Left lung (tissue), 10 donors: ENCODE measurements around the gene PSG2. TPM values are rescaled to one million over a fixed set of nuclear protein-coding genes. Genes with fewer than 3 reads are reported as not detected.
A peak's percentile ranks its signal among the peaks of the same experiment; 100 is the strongest.
"Not testable (repeated sequence)": the region's sequence is repeated elsewhere in the genome, so short reads cannot be mapped to it uniquely, and the experiment has no call there.

Experiments used
- ATAC-seq: fragments of 200-7000 bp; cut with Tn5 transposase; one replicate; pipeline ENCODE4 v1.9.1; 2020; ENCODE audit warnings: moderate library complexity
- DNase-seq, 4 donors: peaks; one replicate each; pipeline ENCODE4 v3.0.0-alpha.2; 2013 to 2020
- H3K27ac ChIP-seq, 2 donors: fragments of 200-600 bp; sonication (generic) in 1 of 2; one replicate each; pipeline versions ENCODE4 v1.5.0 to v1.8.0; 2020 to 2021
- H3K27me3 ChIP-seq, 2 donors: fragments of 200-600 bp; sonication (generic) in 1 of 2; one replicate each; pipeline versions ENCODE4 v1.5.0 to v1.8.0; 2020 to 2021
- H3K36me3 ChIP-seq, 2 donors: fragments of 200-600 bp; sonication (generic) in 1 of 2; one replicate each; pipeline versions ENCODE4 v1.5.0 to v1.8.0; 2020 to 2021
- H3K4me1 ChIP-seq, 2 donors: fragments of 200-600 bp; one replicate each; pipeline ENCODE4 v1.8.0; 2021
- H3K4me3 ChIP-seq, 2 donors: fragments of 200-600 bp; sonication (generic) in 1 of 2; one replicate each; pipeline versions ENCODE4 v1.5.0 to v1.8.0; 2020 to 2021; ENCODE audit warnings: mild to moderate bottlenecking in 1 of 2
- H3K9me3 ChIP-seq, 2 donors: fragments of 200-600 bp; sonication (generic) in 1 of 2; one replicate each; pipeline versions ENCODE4 v1.5.0 to v1.8.0; 2020 to 2021
- CTCF ChIP-seq, 2 donors: fragments of 200-600 bp; sonication (generic) in 1 of 2; IDR thresholded peaks; one replicate each; pipeline versions ENCODE4 v1.5.0 to v1.8.0; 2021; ENCODE audit warnings: antibody characterized with exemption in 2 of 2
- intact Hi-C, 2 donors: fragments of 100-400 bp; cut with DNase I; formaldehyde crosslinking; loops; one replicate each; pipeline versions ENCODE4 v1.11.2 to v1.14.2; 2022
- polyA plus RNA-seq, 6 donors: library from polyadenylated mRNA; unstranded; fragments of 120-200 nt; gene quantifications; one replicate each; pipeline ENCODE4 v1.2.1, GENCODE V29; 2013; ENCODE audit not compliant: insufficient read length in 6 of 6
- total RNA-seq, 2 donors: library from RNA; stranded (reverse); fragmentation: NEBNext Ultra II Directional; extraction: Animal tissue kit (Norgen Biotek cat#: 25700); gene quantifications; one replicate each; pipeline ENCODE4 v1.2.1, GENCODE V29; 2021
- donor health status: DM: no; HTN: yes; CAD: no.
- donor health status: DM: no; HTN: no; CAD: no.

The PSG2 gene
- total and polyA plus RNA-seq, 8 donors, result 0.27 to 0.68 TPM; not detected in 6

DNA sequence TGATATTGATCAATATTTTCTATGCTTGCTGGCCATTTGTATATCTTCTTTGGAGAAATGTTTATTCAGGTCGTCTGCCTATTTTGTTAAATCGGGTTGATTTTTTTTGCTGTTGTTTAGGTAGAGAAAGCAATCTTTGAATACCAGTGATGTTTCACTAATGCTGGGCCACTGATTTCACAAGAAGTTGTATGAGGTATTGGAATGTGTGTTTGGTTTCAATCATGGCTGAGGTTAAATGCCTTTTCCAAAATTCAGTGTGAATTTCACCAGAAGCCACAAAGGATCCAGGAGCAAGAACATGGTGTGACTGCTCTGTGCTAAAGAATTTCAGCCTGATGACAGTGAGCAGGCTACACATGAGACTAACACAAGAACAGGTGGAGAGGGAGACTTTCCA, 32.1 kb upstream of the PSG2 start:
- ATAC-seq, DNase-seq, H3K27me3 ChIP-seq, H3K36me3 ChIP-seq, H3K9me3 ChIP-seq, H3K27ac ChIP-seq, H3K4me1 ChIP-seq, intact Hi-C loops, H3K4me3 ChIP-seq: not testable (repeated sequence)

DNA sequence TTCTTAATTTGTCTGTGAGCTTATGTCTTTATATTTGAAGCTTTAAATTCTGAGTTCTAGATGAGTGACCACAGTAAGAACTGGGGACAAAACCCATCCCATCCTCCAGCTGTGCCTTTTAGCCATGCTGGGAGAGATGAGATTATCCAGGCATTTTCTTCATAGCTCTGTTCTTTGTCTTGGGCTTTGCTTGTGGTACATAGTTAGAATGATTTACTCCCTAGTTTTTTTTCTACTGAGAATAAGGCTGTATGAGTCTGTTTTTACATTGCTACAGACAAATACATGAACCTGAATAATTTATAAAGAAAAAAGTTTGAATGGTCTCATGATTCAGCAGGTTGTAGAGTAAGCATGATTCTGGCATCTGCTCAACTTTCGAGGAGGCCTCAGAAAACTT, 24.9 kb upstream of the PSG2 start:
- H3K9me3 ChIP-seq, result peaks cover 0 to 39% of the 10 kb centered on the region in 2 donors
- DNase-seq, H3K27me3 ChIP-seq, H3K4me1 ChIP-seq, intact Hi-C loops, H3K36me3 ChIP-seq, H3K4me3 ChIP-seq, ATAC-seq, H3K27ac ChIP-seq: not testable (repeated sequence)

GRCh38 chr19:43105496-43105895, 23.0 kb upstream of the PSG2 start:
- no peaks in the 10 kb centered on the region for H3K27me3 ChIP-seq
- H3K36me3 ChIP-seq, result no peaks in the 10 kb centered on the region
- ATAC-seq (no peak), DNase-seq (no peak)
- no peak overlapping the region for H3K4me3 ChIP-seq
- H3K9me3 ChIP-seq, result peaks cover 0 to 42% of the 10 kb centered on the region in 2 donors
- no peaks in the 10 kb centered on the region for H3K4me1 ChIP-seq
- H3K27ac ChIP-seq, result no peak overlapping the region
- intact Hi-C loops, result no loop called here
- TF ChIP-seq CTCF (IDR thresholded peaks at IDR 0.05), result no peak

- H3K27me3 ChIP-seq, intact Hi-C loops, H3K4me3 ChIP-seq, ATAC-seq, H3K27ac ChIP-seq, H3K36me3 ChIP-seq, DNase-seq, H3K4me1 ChIP-seq: not testable (repeated sequence)
- peaks cover 0 to 42% of the 10 kb centered on the region in 2 donors for H3K9me3 ChIP-seq
These were observed 21.8 kb upstream of the PSG2 start for GRCh38 chr19:43104215-43104850.

GRCh38 chr19:43101950-43102349, 19.4 kb upstream of the PSG2 start:
- no peak for DNase-seq
- ATAC-seq, result no peak
- H3K9me3 ChIP-seq, result peaks cover 0 to 42% of the 10 kb centered on the region in 2 donors
- H3K36me3 ChIP-seq, result no peaks in the 10 kb centered on the region
- H3K4me3 ChIP-seq, result no peak overlapping the region
- no peak overlapping the region for H3K27ac ChIP-seq
- TF ChIP-seq CTCF (IDR thresholded peaks at IDR 0.05), result no peak
- no peaks in the 10 kb centered on the region for H3K4me1 ChIP-seq
- H3K27me3 ChIP-seq, result no peaks in the 10 kb centered on the region
- intact Hi-C loops, result no loop called here

- intact Hi-C loops, H3K4me3 ChIP-seq, H3K36me3 ChIP-seq, ATAC-seq, H3K27me3 ChIP-seq, H3K4me1 ChIP-seq, DNase-seq, H3K27ac ChIP-seq: not testable (repeated sequence)
- peaks cover 0 to 13% of the 10 kb centered on the region in 2 donors for H3K9me3 ChIP-seq
These were observed 15.9 kb upstream of the PSG2 start for GRCh38 chr19:43098416-43098815.

DNA sequence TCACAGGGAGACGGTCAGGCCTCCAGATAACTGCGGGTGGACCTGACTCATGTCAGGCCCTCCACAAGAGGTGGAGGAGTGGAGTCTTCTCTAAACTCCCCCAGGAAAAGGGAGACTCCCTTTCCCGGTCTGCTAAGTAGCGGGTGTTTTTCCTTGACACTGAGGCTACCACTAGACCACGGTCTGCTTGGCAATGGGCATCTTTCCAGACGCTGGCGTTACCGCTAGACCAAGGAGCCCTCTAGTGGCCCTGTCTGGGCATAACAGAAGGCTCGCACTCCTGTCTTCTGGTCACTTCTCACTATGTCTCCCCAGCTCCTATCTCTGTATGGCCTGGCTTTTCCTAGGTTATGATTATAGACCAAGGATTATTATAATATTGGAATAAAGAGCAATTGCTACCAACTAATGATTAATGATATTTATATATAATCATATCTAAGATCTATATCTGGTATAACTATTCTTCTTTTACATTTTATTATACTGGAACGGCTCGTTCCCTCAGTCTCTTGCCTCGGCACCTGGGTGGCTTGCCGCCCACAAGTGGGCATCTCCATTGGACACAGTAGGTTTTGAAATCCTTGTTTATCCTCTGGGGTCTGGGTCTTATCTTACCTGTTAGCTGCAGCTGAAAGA, 5.3 kb upstream of the PSG2 start:
- peak; percentile 48 to 66 for TF ChIP-seq CTCF (IDR thresholded peaks at IDR 0.05)
- DNase-seq, result peak in 2 of 4 donors; percentile 4 to 60
- intact Hi-C loops, H3K27ac ChIP-seq, ATAC-seq, H3K9me3 ChIP-seq, H3K27me3 ChIP-seq, H3K36me3 ChIP-seq, H3K4me1 ChIP-seq, H3K4me3 ChIP-seq: not testable (repeated sequence)

GRCh38 chr19:43085796-43086530, 3.5 kb upstream of the PSG2 start:
- ATAC-seq, H3K9me3 ChIP-seq, H3K36me3 ChIP-seq, H3K4me1 ChIP-seq, intact Hi-C loops, DNase-seq, H3K27ac ChIP-seq, H3K27me3 ChIP-seq, H3K4me3 ChIP-seq: not testable (repeated sequence)
